HG03095 (cell line): ENCODE data around the gene POLRMT.
"Not testable (repeated sequence)": the region's sequence is repeated elsewhere in the genome, so short reads cannot be mapped to it uniquely, and the experiment has no call there.

Experiments
- ATAC-seq: cut with Tn5 transposase; IDR thresholded peaks from one replicate; pipeline ENCODE4 v1.9.1; 2021; ENCODE audit warnings: moderate library complexity; ENCODE audit not compliant: unreplicated experiment

Gene POLRMT

GRCh38 chr19:595326-596262, 37.7 kb downstream of the POLRMT start:
- ATAC-seq, result no peak

DNA sequence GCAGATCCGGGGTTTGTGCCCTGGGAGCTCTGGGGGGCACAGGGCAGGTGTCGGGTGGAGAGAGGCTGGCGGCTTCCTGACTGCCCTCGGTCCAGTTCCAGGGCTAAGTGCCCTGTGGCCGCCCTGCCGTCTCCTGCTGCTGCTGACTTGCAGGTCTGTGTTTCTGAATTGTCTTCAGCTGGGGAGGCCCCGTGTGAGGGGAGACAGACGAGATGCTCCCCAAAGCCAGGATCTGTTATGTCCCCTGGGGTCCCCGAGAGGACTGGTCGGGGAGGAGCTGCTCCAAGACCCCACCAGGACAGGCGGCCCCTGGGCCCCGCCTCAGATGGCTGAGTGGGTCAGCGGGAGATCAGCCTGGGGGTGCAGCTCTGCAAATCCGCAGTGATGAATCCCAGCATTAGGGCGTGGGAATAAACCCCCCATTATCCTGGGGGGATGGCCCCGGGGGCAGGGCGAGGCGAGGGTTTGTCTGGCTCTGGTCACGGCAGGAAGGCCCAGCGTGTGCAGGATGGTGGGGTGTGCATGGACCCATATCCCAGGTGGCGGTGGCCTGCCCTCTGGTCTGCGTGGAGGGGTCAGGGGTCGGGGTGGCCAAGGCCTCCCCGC, 39.0 kb downstream of the POLRMT start:
- ATAC-seq, result no peak

- no peak for ATAC-seq
Observed at GRCh38 chr19:593505-593904, 39.8 kb downstream of the POLRMT start.

DNA sequence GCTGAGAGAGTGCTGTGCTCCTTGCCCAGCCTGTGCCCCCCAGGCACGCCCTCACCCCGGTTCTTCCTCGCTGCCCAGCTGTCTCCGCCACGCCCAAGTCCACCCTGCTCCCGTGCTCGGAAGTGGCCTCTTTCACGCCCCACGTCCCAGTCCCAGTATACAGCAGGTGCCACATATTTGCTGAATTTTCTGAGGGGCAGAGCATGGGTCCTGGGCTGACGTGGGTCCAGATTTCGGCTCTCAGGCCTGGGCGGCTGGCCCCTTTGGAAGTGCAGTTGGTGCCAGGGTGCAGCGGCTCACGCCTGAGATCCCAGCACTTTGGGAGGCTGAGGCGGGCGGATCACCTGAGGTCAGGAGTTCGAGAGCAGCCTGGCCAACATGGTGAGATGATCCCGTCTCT, 40.3 kb downstream of the POLRMT start:
- ATAC-seq, result no peak

GRCh38 chr19:592101-592500, 41.2 kb downstream of the POLRMT start:
- ATAC-seq, result no peak

- ATAC-seq, result no peak
Observed at GRCh38 chr19:591099-591958, 42.0 kb downstream of the POLRMT start.

DNA sequence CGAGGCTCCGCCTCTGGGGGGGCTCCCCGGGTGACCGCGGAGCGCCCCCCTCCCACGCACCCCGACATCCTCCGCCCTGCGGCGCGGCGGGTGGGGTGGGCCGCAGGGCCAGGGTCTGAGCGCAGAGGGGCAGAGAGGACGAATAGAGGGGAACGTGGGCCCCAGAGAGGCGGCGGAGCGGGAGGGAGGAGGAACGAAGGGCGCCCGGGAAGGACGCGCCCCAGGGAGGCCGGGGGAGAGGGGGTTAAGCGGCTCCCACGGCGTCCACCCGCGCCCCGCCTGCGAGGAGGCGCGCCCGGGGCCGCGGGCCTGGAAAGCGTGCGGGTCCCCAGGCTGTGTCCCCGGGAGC, 42.6 kb downstream of the POLRMT start:
- no peak for ATAC-seq

DNA sequence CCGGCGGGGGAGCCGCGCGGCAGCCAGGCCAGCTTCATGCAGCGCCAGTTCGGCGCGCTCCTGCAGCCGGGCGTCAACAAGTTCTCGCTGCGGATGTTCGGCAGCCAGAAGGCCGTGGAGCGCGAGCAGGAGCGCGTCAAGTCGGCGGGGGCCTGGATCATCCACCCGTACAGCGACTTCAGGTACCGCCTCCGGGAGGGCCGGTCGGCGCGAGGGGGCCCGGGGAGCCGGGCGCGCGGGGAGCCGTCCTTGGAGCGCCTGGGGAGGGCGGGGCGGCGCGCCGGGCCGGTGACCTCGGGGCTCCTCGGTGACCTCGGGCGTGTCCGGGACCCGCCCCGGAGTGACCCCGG, 43.0 kb downstream of the POLRMT start:
- no peak for ATAC-seq

DNA sequence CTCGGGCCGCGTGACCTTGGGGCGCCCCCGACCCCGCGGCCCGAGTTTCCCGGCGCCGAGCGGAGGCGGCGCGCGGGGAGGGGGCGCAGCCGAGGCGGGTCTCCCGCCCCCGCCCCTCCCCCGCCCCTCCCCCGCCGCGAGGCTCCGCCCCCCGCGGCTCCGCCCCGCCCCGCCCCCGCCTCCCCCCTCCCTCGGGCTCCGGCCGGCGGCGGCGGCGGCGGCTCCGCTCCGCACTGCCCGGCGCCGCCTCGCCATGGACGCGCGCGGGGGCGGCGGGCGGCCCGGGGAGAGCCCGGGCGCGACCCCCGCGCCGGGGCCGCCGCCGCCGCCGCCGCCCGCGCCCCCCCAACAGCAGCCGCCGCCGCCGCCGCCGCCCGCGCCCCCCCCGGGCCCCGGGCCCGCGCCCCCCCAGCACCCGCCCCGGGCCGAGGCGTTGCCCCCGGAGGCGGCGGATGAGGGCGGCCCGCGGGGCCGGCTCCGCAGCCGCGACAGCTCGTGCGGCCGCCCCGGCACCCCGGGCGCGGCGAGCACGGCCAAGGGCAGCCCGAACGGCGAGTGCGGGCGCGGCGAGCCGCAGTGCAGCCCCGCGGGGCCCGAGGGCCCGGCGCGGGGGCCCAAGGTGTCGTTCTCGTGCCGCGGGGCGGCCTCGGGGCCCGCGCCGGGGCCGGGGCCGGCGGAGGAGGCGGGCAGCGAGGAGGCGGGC, 43.5 kb downstream of the POLRMT start, which contains the start of gene HCN2:
HCN2 (plus strand) TSS at position 189 of the 703 bp plus-strand sequence; CDS start at position 254, 65 bp downstream.
- no peak for ATAC-seq

GRCh38 chr19:588741-589692, 44.3 kb downstream of the POLRMT start:
- no peak for ATAC-seq

DNA sequence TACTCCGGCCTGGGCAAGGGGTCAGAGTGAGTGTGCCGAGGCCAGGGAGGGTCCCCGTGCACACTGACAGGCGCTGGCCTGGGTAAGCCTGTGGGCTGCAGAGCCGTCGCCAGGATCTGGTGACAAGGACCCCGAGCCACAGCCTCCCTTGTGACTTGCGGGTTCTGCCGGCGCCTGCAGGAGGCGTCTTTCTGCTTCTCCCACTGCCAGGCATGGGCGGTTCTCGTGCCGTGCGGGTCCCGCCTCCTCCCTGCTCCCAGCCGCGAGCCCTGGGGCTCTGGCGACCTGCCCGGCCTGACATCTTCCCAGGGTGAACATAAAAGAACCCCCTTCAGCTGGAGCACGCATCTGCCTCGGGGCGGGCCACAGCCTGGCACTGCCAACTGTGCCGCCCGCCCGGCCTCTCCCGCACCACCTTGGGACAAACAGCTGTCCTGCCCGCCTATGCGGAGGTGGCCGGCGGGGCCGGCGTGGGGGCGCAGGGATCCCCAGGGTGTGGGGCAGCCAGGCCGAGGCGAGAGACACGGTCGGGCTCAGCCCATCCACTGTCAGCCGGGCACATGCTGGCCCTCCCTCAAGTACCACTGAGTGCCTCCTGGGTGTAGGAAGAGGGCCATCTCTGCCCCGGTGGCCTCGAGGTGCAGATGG, 45.1 kb downstream of the POLRMT start:
- ATAC-seq, result no peak

- no peak for ATAC-seq
Observed at GRCh38 chr19:585551-586110, 47.7 kb downstream of the POLRMT start.

GRCh38 chr19:585146-585545, 48.2 kb downstream of the POLRMT start:
- not testable (repeated sequence) for ATAC-seq

DNA sequence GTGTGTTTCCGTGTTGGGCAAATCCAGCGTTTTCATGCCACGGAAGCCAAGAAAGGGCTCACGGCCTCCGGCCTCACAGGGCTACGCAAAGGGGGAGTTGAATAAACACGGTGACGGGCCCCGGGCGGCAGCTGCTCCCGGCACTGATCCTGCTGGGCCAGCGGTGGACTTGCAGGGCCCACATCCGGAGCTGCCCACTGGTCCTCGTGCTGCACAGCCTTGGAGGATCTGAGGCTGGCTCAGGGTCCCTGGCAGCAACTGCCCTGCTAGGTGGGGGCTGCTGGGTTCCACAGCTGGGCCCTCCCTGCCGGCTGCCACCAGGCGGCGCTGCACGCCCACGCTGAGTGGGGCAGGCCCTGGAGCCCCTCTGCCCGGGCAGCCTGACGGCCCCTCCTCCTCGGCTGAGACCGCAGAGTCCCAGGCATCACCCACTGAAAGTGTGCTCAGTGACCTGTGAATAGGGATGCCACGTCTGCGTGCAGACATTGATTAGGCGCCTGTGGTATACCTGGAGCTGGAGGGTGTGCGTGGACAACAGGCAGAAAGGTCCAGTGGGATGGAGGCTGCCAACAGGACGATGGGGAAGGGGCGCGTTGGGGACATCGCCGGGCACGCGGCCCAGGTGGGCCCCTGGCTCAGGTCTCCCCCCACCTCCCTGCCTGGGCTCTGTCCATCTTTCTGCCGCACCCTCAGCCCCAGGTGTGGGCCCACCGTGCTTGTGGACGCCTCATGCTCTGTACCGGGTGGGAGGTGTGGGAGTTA, 48.9 kb downstream of the POLRMT start:
- no peak for ATAC-seq

GRCh38 chr19:583968-584239, 49.4 kb downstream of the POLRMT start:
- ATAC-seq, result no peak

DNA sequence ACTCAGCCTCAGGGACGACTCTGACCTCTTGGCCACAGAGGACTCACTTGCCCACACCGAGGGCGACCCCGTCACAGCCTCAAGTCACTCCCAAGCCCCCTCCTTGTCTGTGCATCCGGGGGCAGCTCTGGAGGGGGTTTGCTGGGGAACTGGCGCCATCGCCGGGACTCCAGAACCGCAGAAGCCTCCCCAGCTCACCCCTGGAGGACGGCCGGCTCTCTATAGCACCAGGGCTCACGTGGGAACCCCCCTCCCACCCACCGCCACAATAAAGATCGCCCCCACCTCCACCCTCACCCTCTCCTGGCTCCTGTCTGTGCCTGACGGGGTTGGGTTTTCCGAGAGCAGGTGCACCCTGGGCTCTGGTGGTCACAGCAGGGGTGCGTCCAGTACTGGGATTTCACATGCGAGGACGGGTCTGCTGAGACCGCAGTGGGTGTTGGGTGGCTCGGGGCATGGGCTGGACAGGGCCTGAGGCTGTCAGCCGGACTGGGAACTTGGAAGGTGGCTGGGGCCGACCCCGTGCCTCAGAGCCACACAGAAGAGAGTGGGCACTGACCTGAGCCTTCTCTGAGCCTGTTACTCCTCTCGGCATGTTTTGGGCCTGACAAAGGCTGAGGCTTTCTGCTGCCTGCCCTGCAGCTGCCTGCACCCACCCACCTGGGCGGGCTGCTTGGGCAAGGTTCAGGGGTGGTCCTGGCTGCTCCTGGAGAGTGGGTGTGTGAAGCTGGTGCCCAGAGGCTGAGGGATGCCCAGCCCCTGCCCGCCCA, 50.0 kb downstream of the POLRMT start:
- no peak for ATAC-seq

DNA sequence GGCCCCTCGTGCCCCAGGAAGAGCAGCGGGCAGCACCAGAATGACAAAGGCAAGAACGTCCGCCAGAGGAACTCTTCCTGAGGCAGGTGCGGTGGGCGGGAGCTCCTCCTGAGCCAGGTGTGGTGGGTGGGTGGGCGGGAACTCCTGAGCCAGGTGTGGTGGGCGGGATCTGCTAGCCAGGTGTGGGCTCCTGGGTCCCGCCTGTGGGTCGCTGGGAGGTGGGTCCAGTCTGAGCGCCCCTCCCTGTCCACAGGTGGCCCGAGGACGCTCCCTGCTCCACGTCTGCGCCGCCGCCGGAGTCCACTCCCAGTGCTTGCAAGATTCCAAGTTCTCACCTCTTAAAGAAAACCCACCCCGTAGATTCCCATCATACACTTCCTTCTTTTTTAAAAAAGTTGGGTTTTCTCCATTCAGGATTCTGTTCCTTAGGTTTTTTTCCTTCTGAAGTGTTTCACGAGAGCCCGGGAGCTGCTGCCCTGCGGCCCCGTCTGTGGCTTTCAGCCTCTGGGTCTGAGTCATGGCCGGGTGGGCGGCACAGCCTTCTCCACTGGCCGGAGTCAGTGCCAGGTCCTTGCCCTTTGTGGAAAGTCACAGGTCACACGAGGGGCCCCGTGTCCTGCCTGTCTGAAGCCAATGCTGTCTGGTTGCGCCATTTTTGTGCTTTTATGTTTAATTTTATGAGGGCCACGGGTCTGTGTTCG, 50.7 kb downstream of the POLRMT start:
- no peak for ATAC-seq
